NB4 (cell line): ENCODE data around the gene NHEJ1.

Experiments used
- CTCF ChIP-seq: IDR thresholded peaks from one replicate; pipeline ENCODE4 v1.5.1; 2012; ENCODE audit warnings: low read depth, low read length
- MAX ChIP-seq: IDR thresholded peaks from 2 replicates; pipeline ENCODE4 v1.6.1; 2011; ENCODE audit warnings: low read depth, low read length
- MYC ChIP-seq: IDR thresholded peaks from 2 replicates; pipeline ENCODE4 v1.6.1; 2011; ENCODE audit warnings: low read depth, low read length

GRCh38 chr2:219035942-219036341, 124.7 kb downstream of the NHEJ1 start:
- TF ChIP-seq CTCF (no peak), MAX (no peak), MYC (no peak)
